Activated CD4-positive, CD25-positive, alpha-beta regulatory T cell treated with anti-CD3 and anti-CD28 coated beads, Interleukin-2, amount 50 U/mL, for 24 hours (primary cell): ENCODE data around the gene TLR4.

Experiments
- ATAC-seq, 2 donors: fragments of 150-1000 bp; cut with Tn5 transposase; one replicate each; pipeline ENCODE4 v1.10.0; 2021; ENCODE audit warnings: mild to moderate bottlenecking in 1 of 2, moderate library complexity in 1 of 2

The TLR4 gene

GRCh38 chr9:117746263-117746662 is 42.1 kb downstream of the TLR4 start:
- no peak for ATAC-seq

DNA sequence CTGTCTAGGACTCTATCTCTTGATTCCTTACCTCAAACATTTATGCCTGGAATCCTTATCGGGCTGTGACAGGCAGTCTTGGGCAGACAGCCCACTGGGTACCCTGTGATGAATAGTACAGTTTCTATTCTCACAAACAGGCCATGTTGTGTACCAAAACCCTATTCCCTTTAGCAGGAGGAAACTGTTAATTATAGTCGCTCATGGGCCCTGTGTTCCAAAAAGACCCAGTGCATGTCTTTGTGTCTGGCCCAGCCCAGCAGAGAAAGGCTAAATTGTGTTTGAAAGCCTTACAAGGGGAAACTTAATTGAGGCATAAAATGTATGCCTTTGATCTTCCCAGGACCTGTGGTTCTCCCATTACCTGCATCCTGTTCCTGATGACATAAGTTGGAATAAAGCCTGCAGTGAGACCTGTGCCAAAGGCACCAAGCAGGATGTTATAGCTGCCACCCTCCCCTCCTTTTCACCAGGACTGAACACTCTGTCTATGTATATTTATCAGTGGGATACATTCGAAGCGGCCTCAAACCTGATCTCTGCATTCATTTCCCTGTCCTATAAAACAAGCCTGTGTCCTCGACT is 43.3 kb downstream of the TLR4 start:
- no peak for ATAC-seq

GRCh38 chr9:117750401-117750800 is 46.2 kb downstream of the TLR4 start:
- ATAC-seq = no peak

- no peak for ATAC-seq
Measured at GRCh38 chr9:117752894-117753293, 48.7 kb downstream of the TLR4 start.

GRCh38 chr9:117757561-117758190 is 53.5 kb downstream of the TLR4 start:
- ATAC-seq = no peak

GRCh38 chr9:117763314-117763713 is 59.1 kb downstream of the TLR4 start:
- no peak for ATAC-seq

DNA sequence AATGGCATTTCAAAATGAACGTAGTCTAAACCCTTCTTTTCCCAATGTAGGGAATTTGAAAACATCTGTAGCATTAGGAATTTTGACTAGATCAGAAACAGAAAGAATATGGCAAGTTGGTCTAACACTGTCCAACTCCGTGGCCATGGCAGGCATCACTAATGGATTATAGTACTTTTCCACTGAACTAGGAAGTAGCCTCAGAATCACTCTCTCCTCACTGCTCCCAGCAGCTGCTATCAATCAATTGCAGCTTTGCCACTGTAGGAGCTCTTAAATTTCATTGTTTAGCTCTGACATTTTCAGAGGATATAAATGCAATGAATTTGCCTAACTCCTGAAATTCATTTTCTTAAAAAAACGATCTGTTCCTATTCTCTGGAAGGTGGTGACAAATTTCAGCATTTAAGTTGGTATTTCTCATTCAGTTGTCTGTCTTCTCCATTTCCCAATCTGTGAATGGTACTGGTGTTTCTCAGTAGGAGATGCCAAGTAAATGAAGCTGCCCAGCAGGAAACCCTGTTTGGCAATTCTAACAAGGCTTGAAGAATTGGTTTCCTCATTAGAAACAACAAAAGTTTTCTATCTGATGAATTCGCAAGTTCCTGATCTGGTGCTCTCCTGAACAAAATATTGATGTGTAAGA is 64.7 kb downstream of the TLR4 start:
- no peak for ATAC-seq

DNA sequence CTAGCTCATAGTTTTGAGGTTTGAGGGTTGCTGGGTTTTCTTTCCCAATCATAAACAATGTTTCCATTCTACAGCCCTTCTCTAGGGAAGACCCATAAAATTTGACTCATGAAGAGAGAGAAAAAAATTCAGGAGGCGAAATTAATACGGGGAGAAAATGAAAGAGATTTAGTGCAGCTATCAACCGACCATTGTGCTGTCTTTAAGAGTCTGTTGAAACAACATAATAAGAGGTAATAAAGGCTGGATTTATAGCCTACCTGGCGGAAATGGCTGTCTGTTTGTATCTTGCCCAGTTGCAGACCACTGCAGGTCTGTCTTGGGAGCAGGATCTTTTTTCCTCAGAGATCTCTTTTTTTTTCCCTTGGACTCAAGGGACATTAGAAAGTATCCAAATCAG is 66.9 kb downstream of the TLR4 start:
- no peak for ATAC-seq

DNA sequence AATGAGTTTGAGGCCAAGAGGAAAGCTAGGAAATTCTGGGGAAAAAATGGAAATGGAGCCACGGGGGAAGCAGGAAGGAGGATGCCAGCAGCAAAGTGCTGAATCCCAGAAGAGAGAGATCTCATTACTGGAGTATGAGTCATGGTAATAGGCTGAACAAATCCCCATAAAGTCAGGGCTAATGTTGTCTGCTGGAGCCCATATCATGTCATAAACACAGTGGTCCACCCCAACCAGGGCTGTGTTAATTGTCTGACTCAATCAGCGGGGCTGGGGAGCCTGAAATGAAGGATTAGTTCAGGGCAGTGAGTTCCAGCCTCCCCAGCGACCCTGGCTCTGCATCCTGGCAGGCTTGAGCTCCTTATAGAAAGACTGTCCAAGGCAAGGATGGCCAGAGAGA is 68.8 kb downstream of the TLR4 start:
- no peak for ATAC-seq
